Hematopoietic multipotent progenitor cell treated with erythropoietin and hydrocortisone succinate and interleukin-3 and kit ligand, for 6 days (in vitro differentiated cells): ENCODE results near the gene KL.

Experiments used
- DNase-seq: peaks from one replicate; pipeline ENCODE4 v3.0.0-alpha.2; 2015

The KL gene

GRCh38 chr13:33115274-33115673 is 99.1 kb downstream of the KL start:
- DNase-seq: no peak
